RWPE2 (cell line): ENCODE results near the gene TICRR.

Experiments used
- ATAC-seq: fragments of 200-7000 bp; cut with Tn5 transposase; 3 replicates; pipeline ENCODE4 v1.9.1; 2021; ENCODE audit warnings: low read depth
- DNase-seq: peaks from one replicate; pipeline ENCODE4 v3.0.0-alpha.2; 2020; ENCODE audit warnings: low spot score
- H3K27ac ChIP-seq: fragments of 450-650 bp; 2 replicates; pipeline ENCODE4 v1.5.1; 2017; ENCODE audit warnings: mild to moderate bottlenecking; ENCODE audit not compliant: poor library complexity, severe bottlenecking
- H3K27me3 ChIP-seq: fragments of 250-450 bp; sonication (Bioruptor Pico); 2 replicates; pipeline ENCODE4 v1.5.1; 2021; ENCODE audit warnings: mild to moderate bottlenecking, moderate library complexity; ENCODE audit not compliant: insufficient read depth, poor library complexity, severe bottlenecking
- H3K36me3 ChIP-seq: fragments of 250-450 bp; sonication (Bioruptor Pico); 2 replicates; pipeline ENCODE4 v1.5.1; 2020; ENCODE audit warnings: low read depth, mild to moderate bottlenecking, moderate library complexity
- H3K4me1 ChIP-seq: fragments of 250-450 bp; sonication (Bioruptor Pico); 2 replicates; pipeline ENCODE4 v1.5.1; 2021; ENCODE audit warnings: mild to moderate bottlenecking, moderate library complexity; ENCODE audit not compliant: insufficient read depth, poor library complexity, severe bottlenecking
- H3K4me3 ChIP-seq: fragments of 250-450 bp; sonication (Bioruptor Pico); 2 replicates; pipeline ENCODE4 v1.5.1; 2021; ENCODE audit warnings: mild to moderate bottlenecking, moderate library complexity; ENCODE audit not compliant: severe bottlenecking
- H3K9me3 ChIP-seq: fragments of 250-450 bp; sonication (Bioruptor Pico); 2 replicates; pipeline ENCODE4 v1.5.1; 2021; ENCODE audit warnings: mild to moderate bottlenecking, moderate library complexity; ENCODE audit not compliant: severe bottlenecking
- TF ChIP-seq, protein P1 (sequence below): fragments of 450-650 bp; IDR thresholded peaks from one replicate; pipeline ENCODE4 v1.5.1; 2017; ENCODE audit warnings: mild to moderate bottlenecking, moderate library complexity; ENCODE audit not compliant: poor library complexity, severe bottlenecking

Gene TICRR

DNA sequence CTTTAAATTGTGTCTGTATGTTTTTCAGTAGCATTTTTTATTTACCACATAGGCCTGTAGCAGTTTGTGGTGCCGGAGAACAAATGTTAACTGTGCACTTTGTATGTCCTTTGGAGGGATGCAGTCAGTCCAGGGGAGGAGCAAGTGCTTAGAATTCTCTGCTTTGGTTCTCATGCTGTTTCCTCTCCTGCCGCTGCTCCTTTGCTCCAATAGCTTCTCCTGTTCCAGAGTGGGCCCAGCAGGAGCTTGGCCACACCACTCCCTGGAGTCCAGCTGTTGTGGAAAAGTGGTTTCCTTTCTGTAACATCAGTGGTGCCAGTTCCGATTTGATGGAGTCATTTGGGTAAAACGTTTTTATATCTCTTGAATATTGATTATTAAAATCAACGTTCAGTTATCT lies 16.6 kb downstream of the TICRR start:
- H3K9me3 ChIP-seq, result no peaks in the 10 kb centered on the region
- no peak for DNase-seq
- peaks cover 15% of the 10 kb centered on the region for H3K4me1 ChIP-seq
- no peak for ATAC-seq
- TF ChIP-seq, protein P1, sequence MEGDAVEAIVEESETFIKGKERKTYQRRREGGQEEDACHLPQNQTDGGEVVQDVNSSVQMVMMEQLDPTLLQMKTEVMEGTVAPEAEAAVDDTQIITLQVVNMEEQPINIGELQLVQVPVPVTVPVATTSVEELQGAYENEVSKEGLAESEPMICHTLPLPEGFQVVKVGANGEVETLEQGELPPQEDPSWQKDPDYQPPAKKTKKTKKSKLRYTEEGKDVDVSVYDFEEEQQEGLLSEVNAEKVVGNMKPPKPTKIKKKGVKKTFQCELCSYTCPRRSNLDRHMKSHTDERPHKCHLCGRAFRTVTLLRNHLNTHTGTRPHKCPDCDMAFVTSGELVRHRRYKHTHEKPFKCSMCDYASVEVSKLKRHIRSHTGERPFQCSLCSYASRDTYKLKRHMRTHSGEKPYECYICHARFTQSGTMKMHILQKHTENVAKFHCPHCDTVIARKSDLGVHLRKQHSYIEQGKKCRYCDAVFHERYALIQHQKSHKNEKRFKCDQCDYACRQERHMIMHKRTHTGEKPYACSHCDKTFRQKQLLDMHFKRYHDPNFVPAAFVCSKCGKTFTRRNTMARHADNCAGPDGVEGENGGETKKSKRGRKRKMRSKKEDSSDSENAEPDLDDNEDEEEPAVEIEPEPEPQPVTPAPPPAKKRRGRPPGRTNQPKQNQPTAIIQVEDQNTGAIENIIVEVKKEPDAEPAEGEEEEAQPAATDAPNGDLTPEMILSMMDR, result no peak
- peaks cover 100% of the 10 kb centered on the region for H3K36me3 ChIP-seq
- no peaks in the 10 kb centered on the region for H3K27me3 ChIP-seq
- H3K27ac ChIP-seq, result no peak overlapping the region
- no peak overlapping the region for H3K4me3 ChIP-seq

DNA sequence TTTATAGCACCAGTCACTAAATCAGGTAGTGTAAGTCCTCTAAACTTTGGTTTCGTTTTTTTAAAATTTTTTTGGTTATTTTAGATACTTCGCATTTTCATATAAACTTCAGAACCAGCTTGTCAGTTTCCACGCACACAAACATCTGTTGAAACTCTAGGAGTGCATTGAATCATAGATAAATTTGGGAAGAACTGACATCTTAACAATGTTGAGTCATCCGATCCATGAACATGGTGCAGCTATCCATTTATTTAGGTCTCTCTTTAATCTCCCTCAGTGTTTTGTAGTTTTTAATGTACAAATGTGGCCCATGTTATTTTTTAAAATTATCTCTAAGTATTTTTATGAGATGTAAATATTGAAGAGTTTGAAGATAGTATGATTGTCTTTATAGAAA lies 17.7 kb downstream of the TICRR start:
- DNase-seq (no peak), ATAC-seq (no peak)
- Histone ChIP-seq H3K4me3 (no peak overlapping the region), H3K9me3 (no peaks in the 10 kb centered on the region), H3K36me3 (peaks cover 100% of the 10 kb centered on the region), H3K4me1 (peaks cover 3% of the 10 kb centered on the region), H3K27me3 (no peaks in the 10 kb centered on the region), H3K27ac (no peak overlapping the region)
- TF ChIP-seq, protein P1, result no peak

DNA sequence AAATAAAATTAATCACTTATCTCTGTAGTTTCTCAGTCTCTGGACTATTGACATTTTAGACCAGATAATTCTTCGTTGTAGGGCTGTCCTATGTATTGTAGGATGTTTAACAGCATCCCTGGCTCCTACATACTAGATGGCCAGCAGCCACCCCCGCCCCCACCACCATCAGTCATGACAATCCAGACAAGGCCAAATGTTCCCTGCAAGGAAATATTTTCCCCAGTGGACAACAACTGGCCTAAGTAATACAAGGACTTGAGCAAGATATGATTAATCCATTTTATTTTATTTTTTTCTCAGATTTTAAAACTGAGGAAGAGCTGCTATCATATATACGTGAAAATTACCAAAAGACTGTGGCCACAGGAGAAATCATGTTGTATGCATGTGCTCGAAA lies 23.8 kb downstream of the TICRR start:
- H3K36me3 ChIP-seq, result peaks cover 100% of the 10 kb centered on the region
- ATAC-seq (no peak), DNase-seq (no peak)
- H3K4me1 ChIP-seq, result no peaks in the 10 kb centered on the region
- no peak overlapping the region for H3K4me3 ChIP-seq
- no peaks in the 10 kb centered on the region for H3K9me3 ChIP-seq
- TF ChIP-seq, protein P1, result no peak
- H3K27me3 ChIP-seq, result no peaks in the 10 kb centered on the region
- H3K27ac ChIP-seq, result no peak overlapping the region

DNA sequence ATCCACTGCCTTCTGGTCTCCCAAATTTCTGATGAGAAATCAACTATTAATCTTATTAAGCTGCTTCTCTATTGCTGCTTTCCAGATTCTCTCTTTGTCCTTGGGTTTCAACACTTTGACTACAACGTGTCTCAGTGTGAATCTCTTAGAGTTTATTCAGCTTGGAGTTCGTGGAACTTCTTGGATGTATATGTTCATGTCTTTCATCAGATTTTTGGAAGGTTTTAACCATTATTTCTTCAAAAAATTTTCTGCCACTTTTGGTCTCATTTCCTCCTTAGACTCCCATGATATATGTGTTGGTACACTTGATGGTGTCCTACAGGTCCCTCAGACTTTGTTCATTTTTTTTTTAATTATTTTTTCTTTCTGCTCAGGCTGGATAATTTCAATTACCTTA lies 36.0 kb downstream of the TICRR start:
- no peak overlapping the region for H3K27ac ChIP-seq
- no peaks in the 10 kb centered on the region for H3K27me3 ChIP-seq
- H3K4me3 ChIP-seq, result no peak overlapping the region
- no peaks in the 10 kb centered on the region for H3K4me1 ChIP-seq
- H3K36me3 ChIP-seq, result peaks cover 100% of the 10 kb centered on the region
- ATAC-seq (no peak), DNase-seq (no peak)
- TF ChIP-seq, protein P1, result no peak
- peaks cover 5% of the 10 kb centered on the region for H3K9me3 ChIP-seq

DNA sequence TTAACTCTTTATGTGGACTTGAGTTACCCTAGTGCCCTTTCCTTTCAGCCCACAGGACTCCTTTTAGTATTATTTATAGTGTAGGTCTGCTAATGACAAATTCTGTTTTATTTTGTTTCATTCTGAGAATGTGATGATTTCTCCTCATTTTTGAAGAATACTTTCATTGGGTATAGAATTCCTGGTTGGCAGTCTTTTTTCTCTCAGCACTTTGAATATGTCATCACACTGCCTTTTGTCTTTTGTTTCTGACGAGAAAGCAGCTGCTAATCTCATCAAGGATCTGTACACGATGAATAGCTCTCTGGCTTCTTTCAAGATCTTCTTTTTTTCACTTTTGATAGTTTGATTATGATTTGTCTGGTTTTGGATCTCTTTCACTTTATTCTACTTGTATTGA lies 37.8 kb downstream of the TICRR start:
- Histone ChIP-seq H3K4me1 (no peaks in the 10 kb centered on the region), H3K36me3 (peaks cover 100% of the 10 kb centered on the region), H3K27ac (no peak overlapping the region), H3K4me3 (no peak overlapping the region), H3K27me3 (no peaks in the 10 kb centered on the region), H3K9me3 (peaks cover 5% of the 10 kb centered on the region)
- DNase-seq (no peak), ATAC-seq (no peak)
- TF ChIP-seq, protein P1, result no peak
